Right lobe of liver (tissue), 6 donors: Measurements from ENCODE around the gene TMEM17. TPM values are rescaled to one million over a fixed set of nuclear protein-coding genes. Genes with fewer than 3 reads are reported as not detected.

Experiments used
- ATAC-seq, 4 donors: fragments of 200-7000 bp; cut with Tn5 transposase; one replicate each; pipeline ENCODE4 v1.9.1; 2020; ENCODE audit warnings: mild to moderate bottlenecking in 4 of 4, moderate library complexity in 4 of 4
- DNase-seq, 3 donors: peaks; one replicate each; pipeline ENCODE4 v3.0.0-alpha.2; 2020
- H3K27ac ChIP-seq, 3 donors: fragments of 200-600 bp; one replicate each; pipeline ENCODE4 v1.8.0; 2022
- H3K27me3 ChIP-seq, 2 donors: fragments of 200-600 bp; one replicate each; pipeline ENCODE4 v1.8.0; 2022
- H3K36me3 ChIP-seq, 4 donors: fragments of 200-600 bp; sonication (generic) in 1 of 4; one replicate each; pipeline versions ENCODE4 v1.5.1 to v1.8.0; 2017 to 2022; ENCODE audit warnings: control low read depth in 1 of 4
- H3K4me1 ChIP-seq, 4 donors: fragments of 200-600 bp; sonication (generic) in 1 of 4; one replicate each; pipeline versions ENCODE4 v1.5.1 to v1.8.0; 2017 to 2022; ENCODE audit warnings: control low read depth in 1 of 4
- H3K4me3 ChIP-seq, 3 donors: fragments of 200-600 bp; one replicate each; pipeline ENCODE4 v1.8.0; 2022
- H3K9me3 ChIP-seq, 4 donors: fragments of 200-600 bp; sonication (generic) in 1 of 4; one replicate each; pipeline versions ENCODE4 v1.5.1 to v1.8.0; 2017 to 2022; ENCODE audit warnings: control low read depth in 1 of 4
- CTCF ChIP-seq, 4 donors: fragments of 200-600 bp in 3 of 4; fragments of 450-650 bp in 1 of 4; IDR thresholded peaks; one replicate each; pipeline versions ENCODE4 v1.5.1 to v1.8.0; 2016 to 2022; ENCODE audit warnings: antibody characterized with exemption in 4 of 4, mild to moderate bottlenecking in 2 of 4
- POLR2A ChIP-seq: fragments of 450-650 bp; IDR thresholded peaks from one replicate; pipeline ENCODE4 v1.6.1; 2017; ENCODE audit warnings: antibody characterized with exemption, mild to moderate bottlenecking
- WGBS: methylation state at CpG from one replicate; pipeline ENCODE4 v1.1.6; 2018; ENCODE audit warnings: low coverage, low lambda C conversion rate; ENCODE audit not compliant: insufficient coverage; ENCODE audit errors: missing lambda C conversion rate; 5-methylcytosine and 5-hydroxymethylcytosine counted together
- intact Hi-C, 2 donors: fragments of 100-400 bp; cut with DNase I; formaldehyde crosslinking; loops; one replicate each; pipeline versions ENCODE4 v1.11.2 to v1.14.1; 2022
- total RNA-seq, 6 experiments: library from RNA; depleted of rRNA in 2 of 6; stranded (reverse); fragments of >200 nt in 2 of 6; fragmentation: NEBNext Ultra II Directional in 3 of 6; extraction: Animal tissue kit (Norgen Biotek cat#: 25700) in 3 of 6; gene quantifications; one replicate each; pipeline versions ENCODE4 v1.1.0 to v1.2.4, GENCODE V29; 2016 to 2023
- donor health status: DM: no; HTN: yes; CAD: no.
- donor health status: DM: no; HTN: no; CAD: no.
- donor health status: DM: no; HTN: no; CAD: no.
- donor health status: DM: no; HTN: yes; CAD: no.
- donor health status: DM: no; HTN: yes; CAD: no.

TMEM17 gene
- total RNA-seq, 6 experiments from 2014 or later: 0.40 to 1.2 (median 0.87) TPM

GRCh38 chr2:62498739-62499138 is 7.3 kb downstream of the TMEM17 start:
- H3K27ac ChIP-seq: no peak overlapping the region
- no peaks in the 10 kb centered on the region for H3K27me3 ChIP-seq
- ATAC-seq (no peak), DNase-seq (no peak)
- H3K36me3 ChIP-seq: no peaks in the 10 kb centered on the region
- no peaks in the 10 kb centered on the region for H3K9me3 ChIP-seq
- peaks cover 0 to 14% (median 5%) of the 10 kb centered on the region in 4 donors for H3K4me1 ChIP-seq
- no peak overlapping the region for H3K4me3 ChIP-seq
- no peak for TF ChIP-seq CTCF (IDR thresholded peaks at IDR 0.05)
- TF ChIP-seq POLR2A: no peak
- intact Hi-C loops: no loop called here

GRCh38 chr2:62495761-62496160 is 10.2 kb downstream of the TMEM17 start:
- no peaks in the 10 kb centered on the region for H3K27me3 ChIP-seq
- 3% methylated on average over 2 of the region's 2 CpGs for WGBS
- intact Hi-C loops: no loop called here
- peaks cover 0 to 28% (median 5%) of the 10 kb centered on the region in 4 donors for H3K4me1 ChIP-seq
- peak in 1 of 3 donors; percentile 56 for DNase-seq
- ATAC-seq: peak; percentile 86 to 89 (median 88)
- no peak overlapping the region for H3K4me3 ChIP-seq
- no peaks in the 10 kb centered on the region for H3K36me3 ChIP-seq
- H3K9me3 ChIP-seq: no peaks in the 10 kb centered on the region
- peak overlapping the region; percentile 7 to 71 (median 57) for H3K27ac ChIP-seq
- TF ChIP-seq POLR2A (no peak), CTCF (IDR thresholded peaks at IDR 0.05) (no peak)

GRCh38 chr2:62492048-62492447 is 13.9 kb downstream of the TMEM17 start:
- ATAC-seq: peak; percentile 60 to 81 (median 78)
- intact Hi-C loops: no loop called here
- no peak overlapping the region for H3K4me3 ChIP-seq
- no peak for TF ChIP-seq CTCF (IDR thresholded peaks at IDR 0.05)
- TF ChIP-seq POLR2A: no peak
- no peaks in the 10 kb centered on the region for H3K27me3 ChIP-seq
- no peaks in the 10 kb centered on the region for H3K36me3 ChIP-seq
- no peaks in the 10 kb centered on the region for H3K9me3 ChIP-seq
- peak overlapping the region in 1 of 3 donors; percentile 56 for H3K27ac ChIP-seq
- H3K4me1 ChIP-seq: peaks cover 0 to 45% (median 12%) of the 10 kb centered on the region in 4 donors
- WGBS: 45% methylated on average over 2 of the region's 2 CpGs
- DNase-seq: no peak

- H3K36me3 ChIP-seq: no peaks in the 10 kb centered on the region
- 9% methylated on average over 1 of the region's 1 CpG for WGBS
- no peak for ATAC-seq
- no peaks in the 10 kb centered on the region for H3K9me3 ChIP-seq
- no peak for DNase-seq
- no peak overlapping the region for H3K4me3 ChIP-seq
- H3K27ac ChIP-seq: no peak overlapping the region
- intact Hi-C loops: no loop called here
- no peak for TF ChIP-seq POLR2A
- no peak for TF ChIP-seq CTCF (IDR thresholded peaks at IDR 0.05)
- no peaks in the 10 kb centered on the region for H3K27me3 ChIP-seq
- H3K4me1 ChIP-seq: peaks cover 0 to 50% (median 20%) of the 10 kb centered on the region in 4 donors
Measured at GRCh38 chr2:62489702-62490101, 16.3 kb downstream of the TMEM17 start.

- H3K4me1 ChIP-seq: peaks cover 0 to 53% (median 21%) of the 10 kb centered on the region in 4 donors
- TF ChIP-seq POLR2A: no peak
- TF ChIP-seq CTCF (IDR thresholded peaks at IDR 0.05): no peak
- no peak overlapping the region for H3K4me3 ChIP-seq
- DNase-seq: no peak
- no peaks in the 10 kb centered on the region for H3K27me3 ChIP-seq
- H3K36me3 ChIP-seq: no peaks in the 10 kb centered on the region
- ATAC-seq: no peak
- no peaks in the 10 kb centered on the region for H3K9me3 ChIP-seq
- intact Hi-C loops: no loop called here
- WGBS: 59% methylated on average over 4 of the region's 4 CpGs
- no peak overlapping the region for H3K27ac ChIP-seq
Measured at GRCh38 chr2:62489162-62489561, 16.8 kb downstream of the TMEM17 start.
